ACHN (cell line): ENCODE measurements around the gene CDK6.

Source experiments
- DNase-seq: peaks from one replicate; pipeline ENCODE4 v3.0.0-alpha.2; 2015
- in situ Hi-C: cut with HindIII; loops from 2 replicates; pipeline ENCODE4 v1.10.0; 2017; ENCODE audit warnings: low sequenced_read_pairs, low pct_ligation_motif_present, low pct_unique_long_range_greater_than_20kb

CDK6 gene

DNA sequence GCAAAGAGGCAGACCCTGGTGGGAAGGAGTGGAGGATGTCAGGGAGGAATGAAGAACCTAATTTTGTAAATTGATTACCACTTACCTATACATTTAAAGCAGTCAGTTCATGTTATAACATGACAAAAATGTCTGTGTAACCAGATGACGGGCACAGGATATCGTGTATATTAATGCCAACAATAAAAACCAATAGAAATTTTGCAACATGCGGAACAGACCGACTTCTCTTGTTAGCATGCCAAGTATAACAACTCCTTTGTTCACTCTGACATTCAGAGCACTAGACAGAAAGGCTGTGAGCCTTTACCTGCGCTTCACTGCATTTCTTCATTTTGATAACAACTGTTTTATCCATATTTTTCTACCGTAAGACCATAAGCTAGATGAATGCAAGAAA is 29.9 kb downstream of the CDK6 start:
- in situ Hi-C loops = no loop called here
- DNase-seq = no peak

GRCh38 chr7:92802406-92802805 is 34.0 kb downstream of the CDK6 start:
- in situ Hi-C loops = no loop called here
- DNase-seq = no peak

- in situ Hi-C loops = no loop called here
- DNase-seq = no peak
These were observed 36.7 kb downstream of the CDK6 start for GRCh38 chr7:92799446-92800211.

DNA sequence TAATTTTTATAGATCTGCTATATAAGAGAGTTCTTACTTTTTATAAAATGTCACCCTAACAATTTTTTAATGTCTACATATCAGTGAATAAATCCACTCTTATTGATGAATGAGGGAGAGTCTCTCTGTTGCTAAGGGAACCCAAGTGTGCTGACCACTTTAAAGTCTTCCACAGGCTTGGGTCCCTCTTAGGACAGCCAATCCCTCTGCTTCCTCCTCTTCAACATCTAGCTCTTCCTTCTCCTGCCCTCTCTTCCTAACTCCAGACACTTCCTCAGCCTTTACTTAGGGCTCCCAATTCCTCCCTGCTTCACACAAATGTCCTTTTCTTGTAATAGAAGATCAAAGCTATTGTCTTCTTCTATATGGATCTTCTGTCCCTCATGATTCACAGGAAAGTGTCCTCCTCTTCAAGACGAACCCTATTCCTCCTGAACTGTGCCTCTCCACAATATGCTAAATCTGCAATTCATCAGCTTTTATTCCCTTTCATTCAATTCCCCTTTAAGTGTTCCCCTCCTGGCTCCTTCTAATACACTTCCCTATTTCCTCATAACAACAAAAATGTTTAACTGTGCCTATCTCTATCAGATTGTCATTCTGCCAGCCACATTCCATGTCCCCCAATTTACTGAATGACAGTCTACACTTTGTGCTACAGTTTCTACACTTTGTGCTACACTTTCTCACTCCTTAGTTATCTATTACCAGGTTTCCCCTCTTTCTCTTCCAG is 37.7 kb downstream of the CDK6 start:
- in situ Hi-C loops = no loop called here
- no peak for DNase-seq

DNA sequence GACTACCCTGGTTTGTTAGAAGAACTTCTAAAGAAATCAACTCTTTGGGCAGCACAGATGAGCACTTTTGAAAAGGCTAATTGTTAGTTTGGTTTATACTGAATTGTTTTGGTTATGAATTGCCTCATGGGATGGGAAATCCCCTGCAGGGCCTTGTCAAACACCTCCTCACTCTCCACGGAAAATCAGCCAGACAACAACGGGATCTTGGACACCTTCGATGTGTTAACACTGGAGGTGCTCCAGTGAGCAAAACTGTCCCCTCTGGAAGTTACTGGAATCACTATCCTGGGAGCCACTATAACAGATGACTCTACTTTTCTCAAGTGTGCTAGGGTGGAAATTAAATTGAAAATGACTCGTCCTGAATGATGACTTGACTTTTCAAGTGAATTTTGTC is 38.7 kb downstream of the CDK6 start:
- peak; percentile 38 for DNase-seq
- in situ Hi-C loops = no loop called here

GRCh38 chr7:92797284-92797683 is 39.1 kb downstream of the CDK6 start:
- in situ Hi-C loops = no loop called here
- no peak for DNase-seq

DNA sequence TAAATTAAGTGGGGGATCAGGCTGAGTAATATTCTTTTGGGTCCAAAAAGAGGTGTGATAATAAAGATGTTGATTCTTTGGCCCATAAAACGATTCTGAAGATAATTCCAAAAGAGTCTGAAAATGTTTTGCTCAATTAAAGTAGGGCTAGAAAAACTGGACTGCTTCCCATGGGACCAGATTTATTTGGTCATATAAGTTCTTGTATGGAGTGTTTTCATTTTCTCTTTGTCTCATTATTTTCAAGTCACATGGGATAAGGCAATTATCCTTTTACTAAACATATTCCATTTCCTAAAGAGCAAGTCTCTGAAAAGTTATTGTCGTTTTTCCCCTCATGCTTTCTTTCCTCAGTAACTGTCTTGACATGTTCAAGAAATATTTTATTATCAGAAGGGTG is 41.5 kb downstream of the CDK6 start:
- in situ Hi-C loops = no loop called here
- DNase-seq = no peak

GRCh38 chr7:92794391-92794790 is 42.0 kb downstream of the CDK6 start:
- in situ Hi-C loops = no loop called here
- no peak for DNase-seq

DNA sequence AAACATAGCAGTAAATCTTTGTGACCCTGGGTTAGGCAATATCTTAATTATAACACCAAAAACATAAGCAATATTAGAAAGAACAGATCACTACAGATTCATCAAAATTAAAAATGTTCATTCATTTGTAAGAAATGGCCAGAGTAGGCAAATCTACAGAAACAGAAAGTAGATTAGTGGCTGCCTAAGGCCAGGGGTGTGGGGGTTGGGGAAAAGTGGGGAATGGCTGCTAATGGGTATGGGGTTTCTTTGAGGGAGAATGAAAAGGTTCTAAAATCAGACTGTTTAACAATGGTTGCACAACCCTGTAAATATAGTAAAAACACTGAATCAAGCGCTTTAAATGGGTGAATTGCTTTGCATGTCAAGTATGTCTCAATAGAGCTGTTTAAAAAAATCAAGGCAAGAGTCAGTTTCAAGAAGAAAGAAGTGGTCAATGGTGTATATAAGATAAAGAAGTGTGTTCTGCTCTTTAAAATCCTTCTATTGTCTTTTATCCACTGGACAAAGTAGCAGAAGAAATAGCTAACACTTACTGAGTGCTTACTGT is 42.6 kb downstream of the CDK6 start:
- in situ Hi-C loops = no loop called here
- DNase-seq = no peak

DNA sequence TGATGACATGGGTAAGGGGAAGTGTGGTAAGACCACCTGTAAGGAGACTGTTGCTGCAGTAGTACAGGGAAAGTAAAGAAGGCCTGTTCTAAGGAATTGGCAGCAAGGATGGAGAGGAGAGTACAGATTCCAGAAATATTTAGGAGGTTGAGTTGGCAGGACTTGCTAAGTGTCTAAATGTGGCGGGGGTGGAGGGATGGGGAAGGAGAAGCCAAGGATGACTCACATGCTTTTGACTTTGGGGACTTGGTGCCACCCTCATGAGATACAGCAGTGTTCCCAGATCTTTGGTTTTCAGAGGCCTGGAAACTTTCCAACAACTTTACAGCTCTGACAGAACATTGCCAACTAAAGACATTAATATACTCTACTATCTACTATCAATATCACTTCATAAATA is 45.4 kb downstream of the CDK6 start:
- DNase-seq = peak; percentile 37
- in situ Hi-C loops = no loop called here

GRCh38 chr7:92788559-92789183 is 47.7 kb downstream of the CDK6 start:
- DNase-seq = peak; percentile 45

DNA sequence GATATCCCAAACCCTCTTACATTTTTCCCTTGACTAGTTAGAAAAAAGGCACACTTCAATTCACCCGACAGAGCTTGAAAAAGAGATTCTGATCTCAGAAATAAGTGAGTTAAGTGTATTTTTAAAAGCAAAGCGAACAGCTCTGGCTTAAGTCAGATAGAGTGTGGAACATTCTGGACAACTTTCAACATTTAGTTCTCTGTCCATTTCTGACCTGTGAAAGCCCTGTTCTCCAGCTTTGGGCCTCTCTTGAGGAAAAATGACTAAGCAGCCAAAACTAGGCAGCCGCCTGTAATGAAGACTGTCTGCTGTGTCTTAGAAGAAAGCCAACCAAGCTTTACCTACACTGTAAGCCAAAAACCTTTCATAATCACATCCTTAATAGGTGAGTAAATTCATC is 50.5 kb downstream of the CDK6 start:
- in situ Hi-C loops = no loop called here
- DNase-seq = no peak

More at GRCh38 chr7:92788559-92789183, 47.7 kb downstream of the CDK6 start:
- in situ Hi-C loops = no loop called here

DNA sequence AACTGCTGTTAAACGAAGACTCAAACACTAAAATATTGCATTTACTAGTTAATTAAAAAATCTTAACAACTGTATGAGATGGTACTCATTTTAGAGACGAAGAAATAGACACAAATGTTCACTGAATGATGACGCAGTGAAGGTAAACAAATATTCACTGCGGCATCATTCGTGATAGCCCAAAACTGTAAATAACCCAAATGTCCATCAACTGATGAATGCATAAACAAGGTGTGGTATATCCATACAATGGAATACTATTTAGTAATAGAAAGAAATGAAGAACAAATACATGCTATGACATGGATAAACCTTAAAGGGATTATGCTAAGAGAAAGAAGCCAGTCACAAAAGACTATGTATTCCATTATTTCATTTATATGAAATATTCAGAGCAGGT is 51.4 kb downstream of the CDK6 start:
- in situ Hi-C loops = no loop called here
- DNase-seq = no peak

DNA sequence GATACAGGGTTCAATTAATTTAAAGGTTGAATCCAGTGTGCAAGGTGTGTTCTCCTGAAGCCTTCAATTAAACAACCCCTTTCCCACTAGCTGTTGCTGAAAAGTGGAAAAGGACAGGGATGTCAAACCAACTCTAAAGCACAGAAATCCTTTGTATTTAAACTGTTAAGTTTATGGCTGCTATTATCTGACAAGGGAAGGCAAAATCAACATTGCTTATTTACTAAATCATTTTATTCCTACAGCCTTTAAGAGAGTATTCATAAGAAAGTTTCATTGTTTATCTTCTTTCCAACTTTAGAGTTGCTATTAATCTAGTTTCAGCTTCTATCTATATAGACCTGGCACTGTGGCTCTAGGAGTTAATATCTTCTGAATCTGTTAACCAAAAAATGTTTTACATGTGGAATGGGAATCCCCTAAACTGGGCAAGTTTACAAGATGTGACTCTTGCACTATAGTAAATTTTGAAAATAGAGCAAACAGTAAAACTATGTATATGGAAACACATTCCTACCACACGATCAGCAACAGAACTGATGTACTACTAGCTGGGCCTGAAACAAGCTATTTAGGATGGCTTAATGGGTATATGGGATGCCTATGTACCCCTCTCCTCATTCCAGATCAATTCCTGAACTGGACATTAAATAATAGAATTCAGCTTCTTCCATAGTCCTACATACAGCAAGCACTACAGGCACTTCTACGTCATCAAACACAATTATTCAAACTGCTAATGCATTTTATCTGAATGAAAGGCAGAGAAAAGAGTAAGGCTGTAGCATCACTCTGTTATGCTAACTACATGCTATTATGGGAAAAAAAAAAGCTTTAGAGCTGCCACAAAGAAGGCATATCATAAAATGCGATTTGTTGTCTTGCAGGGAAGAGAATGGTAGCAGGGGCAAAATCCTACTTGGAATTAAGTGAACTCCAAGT is 52.8 kb downstream of the CDK6 start:
- no peak for DNase-seq
- in situ Hi-C loops = no loop called here

GRCh38 chr7:92782855-92783254 is 53.5 kb downstream of the CDK6 start:
- no peak for DNase-seq
- in situ Hi-C loops = no loop called here

- in situ Hi-C loops = no loop called here
- no peak for DNase-seq
These were observed 54.1 kb downstream of the CDK6 start for GRCh38 chr7:92782236-92782635.

GRCh38 chr7:92781117-92781720 is 55.2 kb downstream of the CDK6 start:
- DNase-seq = no peak
- in situ Hi-C loops = no loop called here

GRCh38 chr7:92778972-92779371 is 57.4 kb downstream of the CDK6 start:
- no peak for DNase-seq
- in situ Hi-C loops = no loop called here
